SU-DHL-6 (cell line): ENCODE results near the gene ATP11A.

Source experiments
- EZH2phosphoT487 ChIP-seq: fragments of 200-600 bp; sonication (generic), shearing (Covaris generic); conservative IDR thresholded peaks from 2 replicates; pipeline ENCODE4 v1.6.1; 2018; ENCODE audit warnings: mild to moderate bottlenecking, antibody characterized with exemption, low read length, moderate library complexity, mixed read lengths
- TF ChIP-seq, protein P1 (sequence below): fragments of 200-600 bp; sonication (generic); IDR thresholded peaks from one replicate; pipeline ENCODE4 v1.5.1; 2017; ENCODE audit warnings: antibody characterized with exemption, mild to moderate bottlenecking, low read length, moderate library complexity; ENCODE audit not compliant: insufficient read depth, poor library complexity, severe bottlenecking

DNA sequence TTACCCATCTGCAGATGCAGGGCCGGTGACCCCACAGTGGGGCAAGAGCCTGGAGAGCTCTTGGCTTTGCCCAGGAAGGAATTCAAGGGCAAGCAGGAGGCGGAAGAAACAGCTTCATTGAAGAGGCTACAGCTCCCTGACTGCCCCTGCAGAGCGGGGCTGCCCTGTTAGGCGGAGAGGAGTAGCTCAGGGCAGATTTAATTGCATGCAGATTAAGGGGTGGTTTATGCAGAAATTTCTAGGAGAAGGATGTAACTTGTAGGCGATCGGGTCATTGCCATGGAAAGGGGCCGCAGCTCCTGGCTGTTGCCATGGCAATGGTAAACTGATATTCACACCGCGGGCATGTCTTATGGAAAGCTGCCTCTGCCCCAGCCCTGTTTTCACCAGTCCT, 94.1 kb downstream of the ATP11A start:
- TF ChIP-seq, protein P1, sequence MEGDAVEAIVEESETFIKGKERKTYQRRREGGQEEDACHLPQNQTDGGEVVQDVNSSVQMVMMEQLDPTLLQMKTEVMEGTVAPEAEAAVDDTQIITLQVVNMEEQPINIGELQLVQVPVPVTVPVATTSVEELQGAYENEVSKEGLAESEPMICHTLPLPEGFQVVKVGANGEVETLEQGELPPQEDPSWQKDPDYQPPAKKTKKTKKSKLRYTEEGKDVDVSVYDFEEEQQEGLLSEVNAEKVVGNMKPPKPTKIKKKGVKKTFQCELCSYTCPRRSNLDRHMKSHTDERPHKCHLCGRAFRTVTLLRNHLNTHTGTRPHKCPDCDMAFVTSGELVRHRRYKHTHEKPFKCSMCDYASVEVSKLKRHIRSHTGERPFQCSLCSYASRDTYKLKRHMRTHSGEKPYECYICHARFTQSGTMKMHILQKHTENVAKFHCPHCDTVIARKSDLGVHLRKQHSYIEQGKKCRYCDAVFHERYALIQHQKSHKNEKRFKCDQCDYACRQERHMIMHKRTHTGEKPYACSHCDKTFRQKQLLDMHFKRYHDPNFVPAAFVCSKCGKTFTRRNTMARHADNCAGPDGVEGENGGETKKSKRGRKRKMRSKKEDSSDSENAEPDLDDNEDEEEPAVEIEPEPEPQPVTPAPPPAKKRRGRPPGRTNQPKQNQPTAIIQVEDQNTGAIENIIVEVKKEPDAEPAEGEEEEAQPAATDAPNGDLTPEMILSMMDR: no peak
- no peak for TF ChIP-seq EZH2phosphoT487
